Glomerular visceral epithelial cell (primary cell): ENCODE data around the gene GRIN2C.

Experiments
- DNase-seq: peaks from one replicate; pipeline ENCODE4 v3.0.0-alpha.2; 2016; ENCODE audit errors: extremely low spot score

Gene GRIN2C

GRCh38 chr17:74848656-74849399, 10.9 kb downstream of the GRIN2C start:
- no peak for DNase-seq

GRCh38 chr17:74846621-74847020, 13.1 kb downstream of the GRIN2C start:
- no peak for DNase-seq

- no peak for DNase-seq
These were observed 16.4 kb downstream of the GRIN2C start for GRCh38 chr17:74843352-74843627.

GRCh38 chr17:74842599-74843351, 16.9 kb downstream of the GRIN2C start:
- DNase-seq: peak; percentile 73

- DNase-seq: no peak
These were observed 17.5 kb downstream of the GRIN2C start for GRCh38 chr17:74842146-74842598.

GRCh38 chr17:74840989-74841666, 18.6 kb downstream of the GRIN2C start:
- no peak for DNase-seq

GRCh38 chr17:74839990-74840852, 19.5 kb downstream of the GRIN2C start:
- DNase-seq: no peak

GRCh38 chr17:74838274-74838673, 21.4 kb downstream of the GRIN2C start:
- no peak for DNase-seq

GRCh38 chr17:74836691-74837467, 22.8 kb downstream of the GRIN2C start:
- DNase-seq: no peak

GRCh38 chr17:74836191-74836590, 23.5 kb downstream of the GRIN2C start:
- DNase-seq: no peak

- DNase-seq: peak; percentile 78
These were observed 25.9 kb downstream of the GRIN2C start for GRCh38 chr17:74833501-74834377.

GRCh38 chr17:74832421-74832820, 27.3 kb downstream of the GRIN2C start:
- DNase-seq: no peak

- no peak for DNase-seq
These were observed 28.1 kb downstream of the GRIN2C start for GRCh38 chr17:74831444-74832146.

GRCh38 chr17:74830861-74831260, 28.8 kb downstream of the GRIN2C start:
- DNase-seq: no peak

- DNase-seq: no peak
These were observed 31.9 kb downstream of the GRIN2C start for GRCh38 chr17:74827800-74828199.

GRCh38 chr17:74825952-74826719, 33.5 kb downstream of the GRIN2C start:
- DNase-seq: no peak

GRCh38 chr17:74824961-74825627, 34.6 kb downstream of the GRIN2C start:
- no peak for DNase-seq

- DNase-seq: no peak
These were observed 36.7 kb downstream of the GRIN2C start for GRCh38 chr17:74822939-74823367.
